Adrenal gland (tissue), 5 donors: ENCODE results near the gene CKM.

ENCODE experiments used
- POLR2A ChIP-seq, 2 donors: fragments of 450-650 bp; IDR thresholded peaks; one replicate each; pipeline ENCODE4 v1.6.1; 2017; ENCODE audit warnings: antibody characterized with exemption in 2 of 2, mild to moderate bottlenecking in 2 of 2, moderate library complexity in 1 of 2
- TF ChIP-seq, protein P1 (sequence below), 6 experiments: fragments of 450-650 bp in 4 of 6; fragments of 200-600 bp in 2 of 6; sonication (generic) in 1 of 6; IDR thresholded peaks; 1 replicate in 5 of 6; 2 replicates in 1 of 6; pipeline versions ENCODE4 v1.5.1 to v1.8.0; 2016 to 2021; ENCODE audit warnings: antibody characterized with exemption in 6 of 6, mild to moderate bottlenecking in 2 of 6, moderate library complexity in 1 of 6
- donor health status: DM: no; HTN: no; CAD: no.

- TF ChIP-seq, protein P1, sequence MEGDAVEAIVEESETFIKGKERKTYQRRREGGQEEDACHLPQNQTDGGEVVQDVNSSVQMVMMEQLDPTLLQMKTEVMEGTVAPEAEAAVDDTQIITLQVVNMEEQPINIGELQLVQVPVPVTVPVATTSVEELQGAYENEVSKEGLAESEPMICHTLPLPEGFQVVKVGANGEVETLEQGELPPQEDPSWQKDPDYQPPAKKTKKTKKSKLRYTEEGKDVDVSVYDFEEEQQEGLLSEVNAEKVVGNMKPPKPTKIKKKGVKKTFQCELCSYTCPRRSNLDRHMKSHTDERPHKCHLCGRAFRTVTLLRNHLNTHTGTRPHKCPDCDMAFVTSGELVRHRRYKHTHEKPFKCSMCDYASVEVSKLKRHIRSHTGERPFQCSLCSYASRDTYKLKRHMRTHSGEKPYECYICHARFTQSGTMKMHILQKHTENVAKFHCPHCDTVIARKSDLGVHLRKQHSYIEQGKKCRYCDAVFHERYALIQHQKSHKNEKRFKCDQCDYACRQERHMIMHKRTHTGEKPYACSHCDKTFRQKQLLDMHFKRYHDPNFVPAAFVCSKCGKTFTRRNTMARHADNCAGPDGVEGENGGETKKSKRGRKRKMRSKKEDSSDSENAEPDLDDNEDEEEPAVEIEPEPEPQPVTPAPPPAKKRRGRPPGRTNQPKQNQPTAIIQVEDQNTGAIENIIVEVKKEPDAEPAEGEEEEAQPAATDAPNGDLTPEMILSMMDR (IDR thresholded peaks at IDR 0.05), result no peak
- no peak for TF ChIP-seq POLR2A (IDR thresholded peaks at IDR 0.05)
Observed at GRCh38 chr19:45348367-45349125, 25.9 kb upstream of the CKM start.
